GM23248 (cell line): ENCODE measurements around the gene OSGIN1. TPM values are rescaled to one million over a fixed set of nuclear protein-coding genes. Genes with fewer than 3 reads are reported as not detected.

Experiments used
- DNase-seq: peaks from one replicate; pipeline ENCODE4 v3.0.0-alpha.2; 2015
- H2AFZ ChIP-seq: fragments of 200-600 bp; sonication (generic); 2 replicates; pipeline ENCODE4 v1.6.1; 2016; ENCODE audit warnings: antibody characterized with exemption
- H3F3A ChIP-seq: fragments of 200-600 bp; sonication (generic); 2 replicates; pipeline ENCODE4 v1.6.1; 2016; ENCODE audit warnings: mild to moderate bottlenecking, antibody characterized with exemption, mixed run types; ENCODE audit not compliant: insufficient read depth
- H3K27ac ChIP-seq: fragments of 200-600 bp; sonication (generic); 2 replicates; pipeline ENCODE4 v1.5.1; 2016; ENCODE audit warnings: mild to moderate bottlenecking
- H3K27me3 ChIP-seq: fragments of 200-600 bp; sonication (generic); replicated peaks from 2 replicates; pipeline ENCODE4 v1.6.1; 2016; ENCODE audit warnings: mild to moderate bottlenecking; ENCODE audit not compliant: insufficient read depth
- H3K36me3 ChIP-seq: fragments of 200-600 bp; sonication (generic); 2 replicates; pipeline ENCODE4 v1.6.1; 2016; ENCODE audit warnings: low read depth, mild to moderate bottlenecking
- H3K4me1 ChIP-seq: fragments of 200-600 bp; sonication (generic); 2 replicates; pipeline ENCODE4 v1.6.1; 2016; ENCODE audit warnings: mild to moderate bottlenecking; ENCODE audit not compliant: insufficient read depth
- H3K4me2 ChIP-seq: fragments of 200-600 bp; sonication (generic); one replicate; pipeline ENCODE4 v1.6.1; 2016; ENCODE audit warnings: mild to moderate bottlenecking; ENCODE audit not compliant: unreplicated experiment
- H3K4me3 ChIP-seq: fragments of 200-600 bp; sonication (generic); 2 replicates; pipeline ENCODE4 v1.5.1; 2016; ENCODE audit warnings: mild to moderate bottlenecking
- H3K79me2 ChIP-seq: fragments of 200-600 bp; sonication (generic); 2 replicates; pipeline ENCODE4 v1.6.1; 2016; ENCODE audit warnings: mild to moderate bottlenecking; ENCODE audit not compliant: insufficient read depth
- H3K9ac ChIP-seq: fragments of 200-600 bp; sonication (generic); 2 replicates; pipeline ENCODE4 v1.6.1; 2016; ENCODE audit warnings: mild to moderate bottlenecking
- H3K9me2 ChIP-seq: fragments of 200-600 bp; sonication (generic); 2 replicates; pipeline ENCODE4 v1.6.1; 2016; ENCODE audit warnings: mixed run types, mild to moderate bottlenecking, moderate library complexity; ENCODE audit not compliant: insufficient read depth
- H3K9me3 ChIP-seq: fragments of 200-600 bp; sonication (generic); one replicate; pipeline ENCODE4 v1.6.1; 2017; ENCODE audit warnings: low read depth
- H4K20me1 ChIP-seq: fragments of 200-600 bp; sonication (generic); 2 replicates; pipeline ENCODE4 v1.6.0; 2016; ENCODE audit not compliant: insufficient read depth
- EZH2 ChIP-seq: fragments of 200-600 bp; sonication (generic); IDR thresholded peaks from 2 replicates; pipeline ENCODE4 v1.6.1; 2018; ENCODE audit warnings: antibody characterized with exemption, mild to moderate bottlenecking; ENCODE audit not compliant: insufficient read depth, poor library complexity, severe bottlenecking
- EZH2phosphoT487 ChIP-seq: fragments of 200-600 bp; sonication (generic); IDR thresholded peaks from 2 replicates; pipeline ENCODE4 v1.6.1; 2018; ENCODE audit warnings: antibody characterized with exemption, moderate library complexity, mild to moderate bottlenecking, low read depth; ENCODE audit not compliant: insufficient read depth
- WGBS, 2 experiments: methylation state at CpG; one replicate each; pipeline ENCODE4 v1.1.6; 2015 to 2017; ENCODE audit warnings: low lambda C conversion rate in 2 of 2, low coverage in 1 of 2; ENCODE audit errors: missing lambda C conversion rate in 2 of 2; 5-methylcytosine and 5-hydroxymethylcytosine counted together
- in situ Hi-C: fragments of 300-500 bp; cut with MboI; formaldehyde crosslinking; loops from 2 replicates; pipeline ENCODE4 v1.15.0; 2020
- polyA plus RNA-seq: library from polyadenylated mRNA; unstranded; fragments of >200 nt; fragmentation: Nextera tagmentation; extraction: Ambion mirVana; gene quantifications from 2 replicates; pipeline ENCODE4 v1.2.1, GENCODE V29; 2016
- total RNA-seq: library from RNA; depleted of rRNA; stranded (reverse); fragments of >200 nt; shearing (Covaris generic); gene quantifications from 2 replicates; pipeline ENCODE4 v1.2.3, GENCODE V29; 2014

OSGIN1 gene
- total and polyA plus RNA-seq, 2 experiments from 2014 or later, result 1.1 to 6.3 TPM

- Histone ChIP-seq H3K9me3 (no peaks in the 10 kb centered on the region), H3K27ac (no peak overlapping the region), H3K4me2 (no peak overlapping the region), H3K4me3 (no peak overlapping the region), H3F3A (peaks cover 19% of the 10 kb centered on the region; the same call in 1 of the 2 replicates), H3K9ac (no peak overlapping the region), H3K9me2 (no peaks in the 10 kb centered on the region), H3K36me3 (no peaks in the 10 kb centered on the region), H2AFZ (no peak overlapping the region), H3K27me3 (no peaks in the 10 kb centered on the region), H3K79me2 (no peaks in the 10 kb centered on the region), H3K4me1 (peaks cover 19% of the 10 kb centered on the region), H4K20me1 (no peaks in the 10 kb centered on the region)
- DNase-seq, result no peak
- TF ChIP-seq EZH2phosphoT487 (no peak), EZH2 (no peak)
- in situ Hi-C loops, result no loop called here
- WGBS, 2 experiments, result 88 to 91% methylated on average over 7 to 11 of the region's 11 CpGs
Observed at GRCh38 chr16:83932304-83932703, 20.7 kb upstream of the OSGIN1 start.

GRCh38 chr16:83932955-83933673, 19.9 kb upstream of the OSGIN1 start:
- in situ Hi-C loops, result no loop called here
- Histone ChIP-seq H4K20me1 (no peaks in the 10 kb centered on the region), H3K4me3 (no peak overlapping the region), H3K79me2 (no peaks in the 10 kb centered on the region), H3K9me2 (no peaks in the 10 kb centered on the region), H3F3A (peaks cover 11% of the 10 kb centered on the region; the same call in 1 of the 2 replicates), H3K4me2 (no peak overlapping the region), H3K4me1 (peaks cover 15% of the 10 kb centered on the region), H3K9me3 (no peaks in the 10 kb centered on the region), H3K36me3 (no peaks in the 10 kb centered on the region), H3K27me3 (no peaks in the 10 kb centered on the region), H3K9ac (no peak overlapping the region), H3K27ac (no peak overlapping the region), H2AFZ (no peak overlapping the region)
- TF ChIP-seq EZH2, result no peak
- TF ChIP-seq EZH2phosphoT487, result no peak
- peak; percentile 28 for DNase-seq
- 62 to 64% methylated on average over 25 of the region's 25 CpGs for WGBS, 2 experiments

- H3K27ac ChIP-seq, result no peak overlapping the region
- no peak overlapping the region for H3K4me2 ChIP-seq
- no peaks in the 10 kb centered on the region for H3K9me3 ChIP-seq
- H3K4me3 ChIP-seq, result no peak overlapping the region
- H4K20me1 ChIP-seq, result no peaks in the 10 kb centered on the region
- no peaks in the 10 kb centered on the region for H3K36me3 ChIP-seq
- H3K9ac ChIP-seq, result no peak overlapping the region
- H3K4me1 ChIP-seq, result peaks cover 10% of the 10 kb centered on the region; the same call in 1 of the 2 replicates
- in situ Hi-C loops, result no loop called here
- no peaks in the 10 kb centered on the region for H3K27me3 ChIP-seq
- peak; percentile 67 for DNase-seq
- WGBS, 2 experiments, result 59 to 60% methylated on average over 28 of the region's 28 CpGs
- no peaks in the 10 kb centered on the region for H3K9me2 ChIP-seq
- H2AFZ ChIP-seq, result no peak overlapping the region
- TF ChIP-seq EZH2 (no peak), EZH2phosphoT487 (no peak)
- 0 out of 2 replicates have a peak, but pooled peaks cover 1% of the 10 kb centered on the region for H3F3A ChIP-seq
- no peaks in the 10 kb centered on the region for H3K79me2 ChIP-seq
Observed at GRCh38 chr16:83933885-83934683, 19.0 kb upstream of the OSGIN1 start.

- H3K4me2 ChIP-seq, result no peak overlapping the region
- in situ Hi-C loops, result no loop called here
- no peak for DNase-seq
- no peak overlapping the region for H2AFZ ChIP-seq
- no peak overlapping the region for H3K9ac ChIP-seq
- H3K4me1 ChIP-seq, result peaks cover 10% of the 10 kb centered on the region; the same call in 1 of the 2 replicates
- H3K9me3 ChIP-seq, result no peaks in the 10 kb centered on the region
- no peak overlapping the region for H3K4me3 ChIP-seq
- 58 to 69% methylated on average over 11 to 12 of the region's 12 CpGs for WGBS, 2 experiments
- no peaks in the 10 kb centered on the region for H4K20me1 ChIP-seq
- TF ChIP-seq EZH2 (no peak), EZH2phosphoT487 (no peak)
- H3K36me3 ChIP-seq, result no peaks in the 10 kb centered on the region
- no peaks in the 10 kb centered on the region for H3K79me2 ChIP-seq
- H3K27me3 ChIP-seq, result no peaks in the 10 kb centered on the region
- no peak overlapping the region for H3K27ac ChIP-seq
- H3K9me2 ChIP-seq, result no peaks in the 10 kb centered on the region
- H3F3A ChIP-seq, result no peaks in the 10 kb centered on the region
Observed at GRCh38 chr16:83934684-83934977, 18.4 kb upstream of the OSGIN1 start.
